NOMO-1 treated with dmso at 0.1 percent for 144 hours (cell line): ENCODE measurements around the gene ETV3.

Experiments
- DNase-seq: peaks from one replicate; lab custom pipeline; 2025; ENCODE audit not compliant: unreplicated experiment; lab: John Stamatoyannopoulos, UW

Gene ETV3

DNA sequence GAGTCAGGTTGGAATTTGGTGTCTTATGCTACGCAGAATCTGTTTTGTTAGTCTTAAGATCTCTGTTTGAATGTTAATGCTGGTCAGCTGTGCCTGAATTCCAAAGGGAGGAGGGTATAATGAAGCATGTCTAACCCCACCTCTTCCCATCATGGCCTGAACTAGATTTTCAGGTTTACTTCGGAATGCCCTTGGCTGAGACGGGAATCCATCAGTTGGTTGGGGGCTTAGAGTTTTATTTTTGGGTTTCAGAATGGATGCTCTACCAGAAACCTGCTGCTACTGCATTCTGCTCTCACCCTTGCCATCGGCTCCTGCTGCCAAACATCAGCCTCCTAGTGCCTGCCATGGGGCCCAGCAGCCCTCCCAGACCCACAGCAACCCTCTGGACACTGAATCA is 24.1 kb upstream of the ETV3 start:
- DNase-seq: no peak

DNA sequence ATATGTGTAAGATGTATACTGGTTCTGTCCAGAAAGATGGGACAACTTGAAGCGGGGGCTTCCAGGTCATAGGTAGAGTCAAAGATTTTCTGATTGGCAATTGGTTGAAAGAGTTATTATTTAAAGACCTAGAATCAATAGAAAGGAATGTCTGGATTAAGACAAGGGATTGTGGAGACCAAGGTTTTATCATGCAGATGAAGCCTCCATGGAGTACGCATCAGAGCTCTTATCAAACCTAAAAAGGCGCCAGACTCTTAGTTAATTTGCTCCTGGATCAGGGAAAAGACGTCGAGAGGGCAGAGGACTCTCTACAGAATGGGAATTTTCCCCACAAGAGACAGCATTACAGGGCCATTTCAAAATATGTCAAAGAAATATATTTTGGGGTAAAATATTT is 23.7 kb upstream of the ETV3 start:
- DNase-seq: no peak

DNA sequence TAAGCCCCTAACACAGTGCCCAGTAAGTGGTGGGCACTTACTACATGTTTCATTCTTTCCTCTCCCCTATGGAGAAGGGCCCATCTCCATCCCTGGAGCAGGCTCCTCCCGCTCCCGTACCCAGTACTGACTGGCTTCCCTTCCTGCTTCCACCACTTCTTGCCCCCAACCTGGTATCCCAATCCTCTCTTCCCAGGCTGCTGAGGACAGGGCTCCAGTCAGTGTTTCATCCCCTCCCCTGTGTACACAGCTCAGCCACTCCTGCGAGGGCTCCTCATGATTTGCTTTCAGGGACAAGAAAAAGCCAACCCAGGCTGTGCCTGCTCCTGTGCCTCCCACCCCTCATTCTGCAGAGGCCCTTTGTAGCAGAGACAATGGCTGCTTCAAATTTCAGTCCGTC is 20.8 kb upstream of the ETV3 start:
- no peak for DNase-seq

DNA sequence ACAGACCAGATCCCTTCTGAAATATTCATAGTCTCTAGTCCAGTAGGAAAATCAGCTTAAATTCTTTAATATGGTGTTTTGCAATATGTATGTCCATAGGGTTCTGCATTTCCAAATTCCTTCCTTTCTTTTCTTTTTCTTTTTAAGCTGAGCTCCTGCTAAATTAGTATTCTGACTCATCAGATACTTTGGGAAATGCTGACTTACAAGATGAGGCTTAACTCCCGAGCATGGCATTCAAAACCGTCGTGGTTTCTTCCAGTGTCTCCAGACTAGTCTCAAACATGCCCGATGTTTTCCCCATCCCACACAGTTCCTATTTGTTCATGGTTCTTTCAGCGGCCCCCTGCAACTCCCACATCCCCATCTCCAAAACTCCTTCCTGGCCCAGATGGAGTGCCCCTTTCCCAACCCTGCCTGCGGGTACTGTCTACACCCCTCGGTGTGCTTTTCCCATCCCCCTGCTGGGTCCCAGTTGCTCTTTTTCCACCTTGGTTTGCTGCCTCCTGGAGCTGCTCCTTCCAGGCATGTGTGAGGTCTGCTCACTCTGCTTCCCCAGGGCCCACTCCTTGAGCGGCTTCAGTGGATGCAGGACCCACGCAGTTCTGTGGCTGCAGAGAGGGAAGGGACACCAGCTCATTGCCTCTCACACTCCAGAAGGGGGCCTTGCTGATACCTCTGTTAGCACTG is 19.5 kb upstream of the ETV3 start:
- DNase-seq: no peak

DNA sequence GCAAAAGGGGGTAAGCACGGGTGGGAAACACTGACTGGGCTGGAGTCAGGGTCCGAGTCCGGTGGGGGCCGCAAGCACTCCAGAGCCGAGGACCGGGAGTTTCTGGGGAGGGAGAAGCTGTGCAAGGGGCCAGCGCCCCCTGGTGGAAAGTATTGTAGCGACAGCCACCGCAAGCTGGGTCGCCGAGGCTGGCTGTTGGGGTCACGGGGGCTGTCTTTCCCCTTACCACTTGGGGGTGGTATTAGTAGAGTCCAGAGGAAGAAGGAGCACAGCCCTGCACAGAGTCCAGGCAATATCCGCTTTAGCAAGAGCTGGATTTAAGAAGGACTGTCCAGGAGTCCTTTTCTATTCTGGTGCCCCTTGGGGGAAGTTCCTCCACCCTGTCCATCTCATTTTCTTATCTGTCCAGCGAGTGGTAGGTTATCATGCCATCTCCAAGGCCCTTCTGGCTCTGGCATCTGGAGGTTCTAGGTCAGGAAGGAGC is 17.9 kb upstream of the ETV3 start:
- DNase-seq: peak; percentile 38

DNA sequence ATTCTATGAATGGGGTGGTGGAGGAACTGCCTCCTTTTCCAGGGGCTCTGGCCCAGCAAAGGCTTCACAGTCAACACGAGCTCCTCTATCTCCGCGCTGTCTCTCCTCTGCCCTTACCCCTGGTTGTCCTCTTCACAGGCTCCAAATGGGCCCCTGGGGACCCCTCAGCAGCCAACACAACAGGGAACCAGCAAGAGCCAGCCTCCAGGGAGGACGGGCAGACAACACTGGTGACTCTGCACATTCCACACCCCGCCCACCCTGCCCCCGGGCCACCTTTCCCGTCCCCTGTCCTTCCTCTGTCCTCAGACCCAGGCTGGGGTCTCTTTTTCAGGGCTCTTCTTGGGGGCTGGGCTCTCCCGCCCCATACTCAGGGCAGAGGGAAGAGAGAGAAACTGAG is 17.5 kb upstream of the ETV3 start:
- no peak for DNase-seq

DNA sequence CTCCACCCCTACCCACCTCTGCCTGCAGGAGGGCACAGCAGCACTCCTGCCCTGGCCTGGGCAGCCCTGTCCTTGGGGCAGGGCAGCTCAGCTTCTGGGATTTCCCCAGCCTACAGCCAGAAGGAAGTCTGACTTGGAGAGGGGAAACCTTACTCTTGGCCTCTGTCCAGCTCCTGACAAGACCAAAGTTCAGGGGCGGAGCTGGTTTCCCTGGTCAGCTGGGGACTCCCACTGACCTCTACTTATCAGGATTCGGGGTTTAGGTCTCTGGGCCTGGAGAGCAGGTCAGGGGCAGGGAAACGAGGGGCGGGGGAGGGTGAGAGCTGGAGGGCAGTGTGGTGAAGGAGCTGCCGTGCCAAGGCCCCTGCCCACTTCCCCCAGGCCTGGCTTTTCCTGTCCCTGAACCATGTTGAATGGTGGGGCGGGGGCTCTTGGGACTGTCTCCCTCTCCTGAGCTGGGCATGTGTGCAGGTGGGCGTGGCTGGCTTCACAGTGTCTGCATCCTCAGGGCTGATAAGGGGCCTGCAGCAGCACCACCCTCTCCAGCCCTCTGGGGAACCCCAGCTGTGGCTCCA is 16.8 kb upstream of the ETV3 start:
- no peak for DNase-seq

DNA sequence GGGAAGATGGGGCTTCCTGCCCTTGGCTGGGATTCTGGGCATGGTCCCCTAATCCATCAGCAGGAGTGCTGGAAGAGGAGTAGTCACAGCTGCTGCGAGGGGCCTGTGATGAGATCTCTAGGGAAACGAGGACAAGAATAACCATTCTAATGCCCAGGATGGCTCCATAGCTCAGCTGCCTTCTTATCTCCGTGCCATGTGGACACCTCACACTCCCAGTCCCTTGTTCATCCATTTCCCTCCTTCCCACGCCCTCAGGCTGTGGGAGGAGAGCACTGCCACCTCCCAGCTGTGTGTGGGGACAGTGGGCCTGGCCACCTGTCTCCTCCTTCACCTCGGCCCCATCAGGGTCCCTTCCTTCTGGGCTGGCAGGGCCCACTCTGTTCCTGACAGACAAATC is 16.1 kb upstream of the ETV3 start:
- no peak for DNase-seq

DNA sequence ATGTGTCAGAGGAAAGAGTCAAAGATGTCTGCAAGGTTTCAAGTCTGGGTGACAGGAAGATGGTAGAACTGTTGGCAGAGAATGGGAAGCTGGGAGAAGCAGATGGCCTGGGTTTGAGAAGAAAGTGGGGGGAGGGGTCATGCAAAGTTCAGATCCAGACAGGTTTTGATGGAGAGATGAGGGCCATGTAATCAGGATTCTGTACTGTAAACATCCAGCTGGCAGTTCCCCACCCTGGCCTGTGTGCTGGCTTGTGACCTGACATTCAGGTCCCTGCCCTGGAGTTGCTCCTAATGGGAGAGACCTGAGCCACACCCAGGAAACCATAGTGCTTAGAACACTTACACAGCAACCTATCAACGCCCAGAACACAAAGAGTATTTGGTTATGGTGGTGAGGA is 15.6 kb upstream of the ETV3 start:
- no peak for DNase-seq

DNA sequence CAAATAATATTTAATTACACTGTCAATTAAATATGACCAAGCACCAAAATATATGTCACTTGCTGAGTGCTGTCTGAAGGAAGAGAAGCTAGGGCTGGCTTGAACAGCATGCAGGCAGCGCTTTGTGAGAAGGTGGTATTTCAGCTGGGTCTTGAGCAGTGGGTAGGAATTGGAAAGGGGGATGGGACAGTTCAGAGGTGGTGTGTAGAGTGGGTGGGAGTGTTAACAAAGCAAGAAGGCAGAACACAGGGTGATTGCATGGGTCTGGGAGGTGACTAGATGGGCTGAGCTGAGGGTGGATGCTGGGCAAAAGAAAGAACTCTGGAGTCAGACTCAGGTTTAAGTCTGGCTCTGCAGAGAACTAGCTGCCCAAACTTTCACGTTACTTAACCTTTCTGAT is 14.3 kb upstream of the ETV3 start:
- DNase-seq: no peak

DNA sequence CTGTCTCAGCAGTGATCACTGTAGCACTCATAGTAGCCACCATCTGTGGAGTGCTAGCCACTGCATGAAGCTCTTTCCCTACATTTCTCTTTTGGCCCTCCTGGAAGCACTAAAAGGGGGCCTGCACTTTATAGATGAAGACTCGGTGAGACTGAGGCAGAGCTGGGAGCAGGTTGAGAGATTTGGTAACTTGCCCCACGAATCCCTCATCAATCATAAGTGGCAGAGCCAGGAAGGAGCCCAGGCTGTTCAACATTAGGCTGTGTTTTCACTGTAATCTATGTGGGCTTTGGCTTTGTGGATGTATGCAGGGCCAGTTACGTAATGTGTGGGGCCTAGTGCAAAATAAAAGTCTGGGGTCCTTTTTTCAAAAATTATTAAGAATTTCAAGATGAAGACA is 13.3 kb upstream of the ETV3 start:
- DNase-seq: no peak

DNA sequence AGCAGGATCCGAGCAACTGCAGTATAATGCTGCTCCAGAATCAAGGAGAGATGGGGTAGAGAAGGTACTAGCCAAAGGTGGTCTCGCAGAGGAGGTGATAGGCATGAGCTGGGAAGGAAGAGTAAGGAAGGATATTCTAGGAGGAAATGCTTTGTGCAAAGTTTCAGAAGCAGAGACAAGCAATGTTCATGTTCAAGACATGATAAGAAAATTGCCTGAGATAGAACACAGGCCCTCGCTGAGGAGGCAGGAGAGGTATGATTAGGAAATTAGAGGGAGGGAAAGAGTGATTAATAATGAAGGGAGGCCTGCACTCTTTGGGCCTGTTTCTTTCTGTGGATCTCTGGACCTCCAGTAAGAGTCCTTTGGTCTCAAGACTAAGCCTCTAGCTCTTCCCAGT is 12.9 kb upstream of the ETV3 start:
- no peak for DNase-seq

DNA sequence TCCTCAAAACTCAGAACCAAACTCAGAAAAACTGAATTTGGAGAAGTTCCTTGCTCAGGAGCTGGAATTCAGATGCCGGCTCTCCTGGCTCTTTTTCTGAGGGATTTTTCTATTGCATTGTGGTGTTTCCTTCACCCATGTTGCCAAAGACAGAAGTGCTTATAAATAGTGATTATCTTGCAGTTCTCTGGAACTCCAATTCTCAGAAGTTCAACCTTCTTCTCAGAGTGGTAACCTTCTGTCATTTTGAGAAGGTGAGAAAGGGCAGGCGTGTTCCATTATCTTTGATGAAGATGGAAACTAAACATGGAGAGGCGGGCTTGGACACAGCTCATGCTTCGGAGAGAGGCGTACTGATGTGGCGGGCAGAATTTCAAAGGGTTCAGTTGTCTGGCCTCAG is 12.4 kb upstream of the ETV3 start:
- DNase-seq: no peak

DNA sequence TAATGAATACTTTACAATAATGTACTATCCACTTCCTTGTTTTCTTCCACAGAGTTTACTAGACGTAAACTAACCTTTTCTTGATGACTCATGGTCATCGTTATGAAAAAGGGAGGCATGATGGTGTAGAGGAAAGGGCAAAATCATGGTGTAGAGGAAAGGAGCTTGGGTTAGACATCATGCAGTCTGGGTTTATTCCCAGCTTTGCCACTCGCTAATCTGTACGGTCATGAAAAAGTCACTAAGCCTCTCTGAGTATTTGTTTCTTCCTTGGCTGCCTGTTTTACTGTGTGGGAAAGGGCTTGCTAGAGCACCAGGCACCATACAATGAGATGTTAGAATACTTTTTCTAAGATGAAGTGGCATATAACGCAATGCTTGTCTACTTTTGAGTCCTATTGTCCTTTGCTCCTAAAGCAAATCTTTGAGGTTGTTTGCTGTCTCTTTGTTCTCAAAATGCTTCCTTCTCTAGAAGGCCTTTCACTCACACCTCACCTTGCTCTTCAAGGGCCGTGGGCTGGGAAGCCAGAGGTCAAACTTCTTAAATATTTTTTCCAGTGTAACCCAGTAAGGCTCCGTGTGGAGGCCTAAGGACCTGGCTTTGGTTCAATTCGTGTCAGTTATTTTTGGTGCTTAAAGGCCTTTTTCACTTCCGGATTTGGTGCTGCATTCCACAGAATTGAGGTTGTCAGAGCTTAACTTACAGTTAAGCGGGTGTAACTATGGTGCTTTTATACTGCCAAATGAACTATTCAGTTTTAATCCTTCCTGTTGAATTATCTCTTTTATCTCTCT is 9.9 kb upstream of the ETV3 start:
- DNase-seq: peak; percentile 40

DNA sequence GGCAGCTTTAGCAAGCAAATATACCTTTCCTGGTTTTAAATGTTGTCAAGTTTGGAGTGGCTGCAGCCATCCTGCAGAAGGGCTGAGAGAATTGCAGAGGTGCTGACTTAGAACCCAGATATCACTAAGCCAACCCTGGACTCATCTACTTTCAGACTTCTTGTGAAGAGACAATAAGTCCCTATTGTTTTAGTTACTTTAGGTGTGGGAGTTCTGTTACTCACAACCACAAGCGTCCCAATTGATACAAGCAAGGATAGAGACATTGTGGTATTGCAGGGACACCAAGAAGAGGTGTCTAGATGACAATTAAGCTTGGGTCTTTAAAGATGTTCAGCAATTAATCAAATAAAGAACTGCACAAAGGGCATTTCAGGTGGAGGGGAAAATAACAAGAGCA is 8.8 kb upstream of the ETV3 start:
- DNase-seq: no peak

DNA sequence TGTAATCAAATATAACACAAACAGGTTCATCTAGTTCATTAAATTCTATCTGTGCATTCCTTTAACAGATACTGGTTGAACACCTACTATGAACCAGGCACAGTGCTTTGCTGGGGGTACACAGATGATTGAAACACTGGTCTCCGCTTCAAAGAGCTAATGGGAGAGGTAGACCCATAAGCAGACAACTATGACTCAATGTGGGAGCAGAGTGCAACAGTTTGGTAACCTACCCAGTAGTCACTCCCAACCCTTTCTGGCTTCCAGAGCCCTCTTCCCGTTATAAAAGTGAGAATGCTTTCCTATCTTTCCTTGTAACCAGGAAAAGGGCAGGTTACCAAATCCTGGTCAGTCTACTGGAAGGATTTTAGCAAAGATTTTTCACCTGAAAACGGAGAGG is 8.0 kb upstream of the ETV3 start:
- no peak for DNase-seq

DNA sequence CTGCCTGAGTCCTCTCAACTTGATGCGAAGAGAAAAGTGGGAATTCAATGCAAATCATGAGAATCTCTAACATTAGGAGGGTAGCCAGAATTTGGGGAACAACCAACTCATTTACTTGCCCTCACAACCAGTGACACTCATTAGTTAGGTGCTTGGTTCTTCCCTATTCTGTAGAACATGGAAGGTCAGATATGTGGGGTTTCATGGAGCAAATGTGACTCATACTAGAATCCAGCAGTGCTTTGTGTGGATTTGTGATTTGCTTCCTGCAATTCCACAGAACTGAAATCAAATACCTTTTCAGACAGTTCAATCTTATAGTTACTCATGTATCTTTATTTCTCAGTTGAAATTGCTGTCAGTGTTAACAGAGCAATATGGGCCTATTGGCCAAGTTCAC is 6.9 kb upstream of the ETV3 start:
- no peak for DNase-seq

DNA sequence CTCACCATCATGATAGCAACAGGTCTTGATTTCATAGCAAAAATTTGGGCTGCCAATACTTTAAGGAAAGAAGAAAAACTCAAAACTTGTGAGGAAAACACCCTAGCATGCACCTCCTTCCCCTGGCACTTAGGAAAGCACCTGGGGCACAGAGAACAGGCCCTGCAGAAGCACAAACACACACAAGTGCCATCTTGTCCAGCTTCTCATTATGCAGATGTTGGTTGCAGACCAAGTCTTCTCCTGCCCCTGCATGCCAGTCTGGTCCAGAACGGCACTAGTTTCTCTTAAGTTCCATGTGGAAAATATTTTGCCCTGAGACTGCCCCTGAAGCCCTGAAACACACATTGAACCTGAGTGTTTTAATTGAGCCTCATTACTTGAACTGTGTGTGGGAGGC is 6.3 kb upstream of the ETV3 start:
- DNase-seq: no peak

DNA sequence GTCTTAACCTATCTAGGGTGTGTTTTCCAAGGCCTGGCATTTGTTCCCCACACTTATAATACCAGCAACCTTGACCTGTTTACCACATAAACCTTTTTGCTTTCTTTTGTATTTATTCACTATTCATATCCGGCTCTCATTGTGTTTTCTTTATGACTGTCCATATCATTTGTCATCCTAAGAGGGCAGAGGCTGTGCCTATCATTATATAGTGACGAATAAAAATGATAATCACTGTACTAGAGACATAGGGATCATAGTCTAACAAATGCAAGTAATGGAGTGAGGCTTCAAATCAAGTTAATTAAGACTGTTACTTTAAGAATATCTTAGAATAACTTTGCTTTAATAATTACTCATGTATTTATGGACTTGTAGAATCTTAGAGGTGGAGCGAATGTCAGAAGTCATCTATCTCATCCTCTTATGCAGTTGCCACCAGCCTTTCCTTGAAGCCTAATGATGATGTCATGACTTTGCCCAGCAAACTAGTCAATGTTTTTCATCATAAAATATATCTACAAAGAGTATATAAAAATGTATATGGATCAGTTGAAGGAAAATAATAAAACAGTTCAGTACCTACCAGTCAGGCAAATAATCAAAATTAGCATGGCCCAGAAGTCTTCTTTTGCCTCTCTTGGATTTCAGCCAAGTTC is 4.7 kb upstream of the ETV3 start:
- no peak for DNase-seq

DNA sequence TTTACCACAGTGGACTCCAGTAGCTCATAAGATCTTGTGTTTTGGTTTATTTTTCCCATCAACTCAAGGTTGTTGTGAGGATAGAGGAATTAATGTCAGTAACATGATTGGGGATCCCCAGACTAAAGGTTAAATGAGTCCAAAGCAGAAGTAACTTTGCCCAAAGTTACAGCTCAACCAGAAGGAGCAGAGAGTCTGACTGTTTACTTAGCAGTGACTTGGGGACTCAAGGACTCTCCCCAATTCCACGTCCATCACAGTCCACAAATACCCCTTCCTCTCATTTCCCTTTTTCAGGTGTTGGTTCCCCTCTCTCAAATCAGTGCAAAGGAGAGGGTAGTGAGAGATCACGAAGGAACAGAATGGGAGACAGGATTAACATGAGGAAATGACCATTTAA is 4.0 kb upstream of the ETV3 start:
- DNase-seq: no peak

DNA sequence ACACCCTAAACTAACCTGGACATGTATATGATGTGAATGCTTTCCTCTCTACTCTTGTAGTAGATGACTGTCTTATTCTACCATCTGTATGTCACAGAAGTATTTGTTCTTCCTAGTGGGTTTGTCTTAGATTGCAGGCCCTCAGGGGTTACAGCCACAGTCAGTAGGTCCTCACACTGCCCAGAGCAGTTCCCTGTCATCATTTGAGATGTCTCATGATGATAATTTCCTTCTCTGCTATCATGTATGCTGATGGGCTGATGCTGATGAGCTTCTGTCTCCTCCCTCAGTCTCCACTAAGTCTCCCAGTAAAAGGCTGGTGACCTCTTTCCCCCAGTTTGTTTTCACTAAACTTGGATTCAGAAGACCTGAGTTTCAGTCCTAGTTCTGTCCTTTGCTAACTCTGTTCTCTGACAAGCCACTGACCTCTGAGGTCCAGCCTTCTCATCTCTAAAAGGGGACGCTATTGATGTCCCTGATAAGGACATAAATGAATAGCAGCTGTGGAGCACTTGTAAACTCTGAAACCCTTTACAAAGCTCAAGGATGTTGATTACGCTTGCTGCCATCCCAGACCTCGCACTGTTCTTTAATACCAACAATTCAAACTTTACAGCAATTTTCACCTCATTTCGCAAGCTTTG is 3.1 kb upstream of the ETV3 start:
- DNase-seq: no peak
